HG03571 (cell line): ENCODE data around the gene ATP5F1B.
"Not testable (repeated sequence)": the region's sequence is repeated elsewhere in the genome, so short reads cannot be mapped to it uniquely, and the experiment has no call there.

Experiments
- ATAC-seq: cut with Tn5 transposase; IDR thresholded peaks from one replicate; pipeline ENCODE4 v1.9.1; 2021; ENCODE audit not compliant: unreplicated experiment

The ATP5F1B gene

DNA sequence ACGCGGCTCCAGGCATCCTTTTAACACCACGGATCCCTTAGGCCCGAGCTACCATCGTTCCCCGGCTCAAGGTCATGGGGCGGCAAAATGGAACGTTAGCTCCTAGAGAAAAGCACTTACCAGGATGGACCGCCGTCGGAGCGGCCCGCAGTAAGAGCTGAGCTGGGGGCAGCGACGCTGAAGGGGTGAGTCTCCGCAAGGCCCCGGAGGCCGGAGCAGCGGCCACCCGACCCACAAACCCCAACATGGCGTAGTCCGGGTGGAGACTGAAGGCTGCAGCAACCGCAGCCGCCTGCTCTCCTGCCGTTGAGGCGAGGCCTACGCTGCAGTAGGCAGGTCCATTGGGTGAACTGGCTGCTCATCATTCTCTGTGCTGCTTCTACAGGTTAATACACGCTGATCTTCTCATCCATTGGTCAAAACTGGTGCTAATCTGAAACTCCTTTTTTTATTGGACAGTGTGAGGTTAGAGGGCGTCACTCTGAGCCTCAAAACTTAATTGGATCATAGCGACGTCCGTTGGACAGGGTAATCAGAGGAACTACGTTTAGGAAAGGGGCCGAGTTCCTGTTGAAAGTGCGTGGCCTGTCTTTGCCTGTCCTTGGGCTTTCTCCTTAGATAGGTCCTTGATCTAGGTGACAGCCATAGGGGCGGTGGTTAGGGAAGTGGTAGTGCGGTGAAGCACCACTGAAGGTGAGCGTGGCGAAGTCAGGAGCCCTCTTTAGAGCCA lies at the start of gene ATP5F1B:
Gene ATP5F1B, minus strand, starts transcription at position 268 of the 730 bp plus-strand sequence. Its CDS starts 21 bp downstream, at position 247.
- ATAC-seq = peak; percentile 99

DNA sequence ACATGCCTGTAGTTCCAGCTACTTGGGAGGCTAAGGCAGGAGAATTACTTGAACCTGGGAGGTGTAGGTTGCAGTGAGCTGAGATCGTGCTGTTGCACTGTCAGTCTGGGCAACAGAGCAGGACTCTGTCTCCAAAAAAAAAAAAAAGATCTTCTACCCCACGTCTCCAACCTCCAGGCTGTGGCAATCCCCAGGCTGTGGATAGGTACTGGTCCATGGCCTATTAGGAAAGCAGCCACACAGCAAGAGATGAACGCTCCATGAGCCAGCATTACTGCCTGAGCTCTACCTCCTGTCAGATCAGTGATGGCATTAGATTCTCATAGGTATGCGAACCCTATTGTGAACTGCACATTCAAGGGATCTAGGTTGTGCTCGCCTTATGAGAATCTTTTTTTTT lies 48.4 kb upstream of the ATP5F1B start:
- ATAC-seq = no peak

DNA sequence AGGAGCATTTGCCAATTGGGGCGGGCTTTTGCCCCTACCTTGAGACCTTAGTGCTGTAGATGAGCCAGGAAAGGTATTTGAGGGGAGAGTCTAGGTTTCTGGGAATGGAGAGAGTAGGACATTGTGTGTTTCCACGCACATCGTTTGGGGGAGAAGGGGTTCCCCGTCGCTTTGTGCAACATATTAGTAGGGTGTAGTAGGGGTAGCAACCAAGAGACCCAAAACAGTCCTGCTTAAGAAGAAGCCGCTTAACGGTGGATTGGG lies 43.0 kb upstream of the ATP5F1B start:
- ATAC-seq = no peak

DNA sequence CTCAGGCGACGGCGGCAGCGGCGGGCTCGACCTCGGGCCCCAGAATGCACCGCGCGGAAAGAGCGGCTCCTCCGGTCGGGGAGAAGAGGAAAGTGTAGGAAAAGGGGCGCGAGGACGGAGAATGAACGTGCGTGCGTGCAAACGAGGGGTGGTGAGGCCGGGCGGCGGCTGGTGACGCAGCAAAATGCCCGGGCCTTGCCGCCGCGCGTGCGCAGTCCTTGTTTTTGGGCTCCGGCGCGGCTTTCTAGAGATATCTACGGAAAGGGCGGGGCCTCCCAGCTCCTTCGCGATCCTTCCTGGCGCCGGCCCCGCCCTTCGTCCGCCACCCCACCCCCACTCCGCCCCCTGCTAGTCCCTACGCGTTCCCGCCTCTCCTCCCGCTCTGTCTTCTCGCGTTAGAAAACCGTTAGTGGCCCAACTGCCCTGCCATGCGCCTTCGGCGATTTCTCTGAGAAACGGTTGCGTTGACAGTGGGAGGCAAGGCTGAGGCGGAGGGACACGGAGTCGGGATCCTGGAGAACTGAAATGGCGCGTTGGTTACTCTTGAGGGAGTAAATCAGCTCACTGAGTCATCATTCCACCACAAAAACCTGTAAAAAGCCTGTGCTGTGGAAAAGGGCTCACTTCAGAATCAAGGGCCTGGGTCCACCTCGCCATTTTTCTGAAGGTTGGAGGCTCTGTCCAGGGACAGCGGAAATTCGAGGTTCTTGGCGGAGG lies 42.5 kb upstream of the ATP5F1B start, which contains the start of gene PTGES3:
Gene PTGES3, minus strand, starts transcription at position 156 of the 717 bp plus-strand sequence. CDS start 285 bp downstream, outside the sequence.
- ATAC-seq = peak; percentile 64

DNA sequence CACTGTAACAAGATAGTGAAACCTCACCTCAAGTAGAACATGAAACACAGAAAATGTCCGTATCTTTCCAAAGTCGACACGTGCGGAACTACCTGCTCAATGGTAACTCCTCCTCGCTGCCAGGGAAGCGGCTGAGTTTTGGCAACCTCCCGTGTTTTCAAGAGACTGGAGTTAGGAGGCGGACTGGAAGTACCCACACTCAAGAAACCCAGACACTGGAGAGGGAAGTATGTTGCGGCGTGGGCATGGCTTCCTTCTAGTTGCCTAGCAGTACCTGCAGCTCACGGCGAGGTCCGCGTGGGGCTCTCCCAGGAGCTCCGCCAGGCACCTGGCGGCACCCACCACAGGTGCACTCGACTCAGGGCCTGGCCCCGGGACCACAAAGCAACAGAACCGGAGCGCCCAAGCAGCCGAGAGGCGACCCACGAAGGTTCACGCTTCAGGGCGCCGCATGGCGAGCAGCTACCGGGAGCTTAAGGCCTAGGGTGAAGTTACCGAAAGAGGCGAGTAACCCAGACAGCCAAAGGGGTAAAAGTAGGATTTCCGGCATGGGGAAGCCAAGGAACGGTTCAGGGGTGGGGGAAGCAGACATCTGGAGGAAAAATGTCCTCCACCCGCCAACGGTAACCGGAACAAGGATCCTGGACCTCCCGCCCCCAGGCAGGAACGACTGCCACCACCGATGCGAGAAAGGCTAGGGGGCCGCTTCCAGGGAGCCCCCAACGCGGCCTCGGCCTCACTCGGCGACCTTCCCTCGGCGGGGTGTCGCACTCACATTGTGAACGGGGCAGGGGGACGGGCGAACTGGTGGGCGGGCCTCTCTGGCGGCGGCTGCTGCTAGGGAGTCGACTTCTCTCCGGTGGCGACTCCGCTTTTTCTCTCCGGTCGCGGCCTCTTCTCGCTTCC lies 41.7 kb upstream of the ATP5F1B start:
- peak; percentile 20 for ATAC-seq

DNA sequence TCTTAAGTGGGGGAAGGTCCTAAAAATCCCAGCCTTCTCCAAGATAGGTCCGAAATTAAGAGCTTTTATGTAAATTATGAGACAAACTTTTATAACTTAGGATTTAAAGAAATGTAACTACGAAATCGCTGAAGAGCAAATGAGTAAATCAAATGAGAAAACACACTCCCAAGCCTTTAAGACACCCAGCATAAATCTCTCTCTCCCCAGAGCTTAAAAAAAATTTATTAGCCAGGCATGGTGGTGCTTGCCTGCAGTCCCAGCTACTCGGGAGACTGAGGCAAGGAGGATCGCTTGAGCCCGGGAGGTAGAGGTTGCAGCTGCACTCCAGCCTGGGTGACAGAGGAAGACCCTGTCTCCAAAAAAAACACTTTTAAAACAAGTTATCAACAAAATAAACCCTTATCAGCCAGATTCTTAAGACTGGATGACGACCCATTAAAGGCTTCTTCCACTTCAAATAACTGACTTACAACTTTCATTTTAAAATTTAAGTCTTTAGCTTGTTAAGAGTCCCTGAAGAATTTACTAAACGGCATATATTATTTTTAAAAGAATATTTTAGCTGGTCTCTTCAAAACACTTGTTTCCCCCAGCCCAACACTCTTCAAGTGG lies 39.1 kb upstream of the ATP5F1B start:
- no peak for ATAC-seq

DNA sequence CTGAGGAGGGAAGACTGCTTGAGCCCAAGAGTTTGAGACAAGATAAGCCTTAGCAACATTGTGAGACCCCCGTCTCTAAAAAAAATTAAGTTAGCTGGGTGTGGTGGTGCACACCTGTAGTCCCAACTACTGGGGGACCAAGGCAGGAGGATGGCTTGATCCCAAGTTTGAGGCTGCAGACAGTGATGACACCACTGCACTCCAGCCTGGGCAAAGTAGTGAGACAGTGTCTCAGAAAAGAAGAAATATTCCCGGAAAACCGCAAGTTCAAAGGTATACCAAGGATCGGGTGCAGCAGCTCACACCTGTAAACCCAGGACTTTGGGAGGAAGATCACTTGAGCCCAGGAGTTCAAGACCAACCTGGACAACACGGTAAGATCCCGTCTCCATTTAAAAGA lies 36.5 kb upstream of the ATP5F1B start:
- no peak for ATAC-seq

DNA sequence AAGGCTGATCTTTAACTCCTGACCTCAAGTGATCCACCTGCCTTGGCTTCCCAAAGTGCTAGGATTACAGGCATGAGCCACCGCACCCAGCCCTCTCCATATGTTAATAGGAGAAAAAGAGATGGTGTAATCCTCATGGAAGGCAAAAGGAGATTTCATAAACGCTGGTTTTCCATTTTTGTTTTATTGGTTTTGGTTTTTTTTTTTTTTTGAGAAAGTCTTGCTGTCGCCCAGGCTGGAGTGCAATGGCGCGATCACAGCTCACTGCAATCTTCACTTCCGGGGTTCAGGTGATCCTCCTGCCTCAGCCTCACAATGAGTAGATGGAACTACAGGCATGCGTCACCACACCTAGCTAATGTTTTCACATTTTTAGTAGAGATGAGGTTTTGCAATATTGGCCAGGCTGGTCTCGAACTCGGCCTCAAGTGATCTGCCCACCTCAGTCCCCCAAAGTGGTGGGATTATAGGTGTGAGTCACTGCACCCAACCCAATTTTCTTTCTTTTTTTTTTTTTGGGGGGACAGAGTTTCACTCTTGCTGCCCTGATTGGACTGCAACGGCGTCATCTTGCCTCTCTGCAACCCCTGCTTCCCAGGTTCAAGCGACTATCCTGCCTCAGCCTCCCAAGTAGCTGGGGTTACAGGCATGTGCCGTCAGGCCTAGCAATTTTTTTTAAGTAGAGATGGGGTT lies 34.2 kb upstream of the ATP5F1B start:
- ATAC-seq = no peak

DNA sequence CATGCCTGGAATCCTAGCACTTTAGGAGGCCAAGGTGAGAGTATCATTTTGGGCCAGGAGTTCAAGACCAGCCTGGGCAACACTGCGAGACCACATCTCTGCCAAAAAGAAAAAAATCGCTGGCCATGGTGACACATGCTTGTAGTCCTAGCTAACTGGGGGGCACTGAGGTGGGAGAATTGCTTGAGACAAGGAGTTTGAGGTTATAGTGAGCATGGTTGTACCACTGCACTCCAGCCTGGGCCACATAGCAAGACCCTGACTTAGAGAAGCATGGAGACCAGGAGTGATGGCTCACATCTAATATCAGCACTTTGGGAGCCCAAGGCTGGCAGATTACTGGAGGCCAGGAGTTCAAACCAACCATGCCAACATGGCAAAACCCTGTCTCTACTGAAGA lies 33.1 kb upstream of the ATP5F1B start:
- ATAC-seq = no peak

DNA sequence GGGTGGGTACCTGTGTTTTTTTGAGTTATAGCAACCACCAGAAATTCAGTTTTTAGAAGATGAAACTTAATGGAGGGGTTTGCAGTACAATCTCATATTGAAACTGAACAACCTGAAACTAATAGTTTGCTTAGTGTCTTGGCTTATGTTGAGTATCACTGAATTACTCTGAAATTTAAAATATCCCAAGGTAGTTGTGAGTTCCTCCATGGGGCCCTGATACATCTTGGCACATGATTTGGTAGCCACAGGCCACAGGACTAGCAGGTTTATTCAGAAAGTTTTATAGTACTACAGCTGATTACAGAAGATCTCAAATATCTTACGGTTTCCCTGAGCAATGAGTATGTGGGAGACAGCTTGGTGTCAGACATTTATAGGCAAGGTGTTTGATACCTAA lies 31.9 kb upstream of the ATP5F1B start:
- peak; percentile 52 for ATAC-seq

DNA sequence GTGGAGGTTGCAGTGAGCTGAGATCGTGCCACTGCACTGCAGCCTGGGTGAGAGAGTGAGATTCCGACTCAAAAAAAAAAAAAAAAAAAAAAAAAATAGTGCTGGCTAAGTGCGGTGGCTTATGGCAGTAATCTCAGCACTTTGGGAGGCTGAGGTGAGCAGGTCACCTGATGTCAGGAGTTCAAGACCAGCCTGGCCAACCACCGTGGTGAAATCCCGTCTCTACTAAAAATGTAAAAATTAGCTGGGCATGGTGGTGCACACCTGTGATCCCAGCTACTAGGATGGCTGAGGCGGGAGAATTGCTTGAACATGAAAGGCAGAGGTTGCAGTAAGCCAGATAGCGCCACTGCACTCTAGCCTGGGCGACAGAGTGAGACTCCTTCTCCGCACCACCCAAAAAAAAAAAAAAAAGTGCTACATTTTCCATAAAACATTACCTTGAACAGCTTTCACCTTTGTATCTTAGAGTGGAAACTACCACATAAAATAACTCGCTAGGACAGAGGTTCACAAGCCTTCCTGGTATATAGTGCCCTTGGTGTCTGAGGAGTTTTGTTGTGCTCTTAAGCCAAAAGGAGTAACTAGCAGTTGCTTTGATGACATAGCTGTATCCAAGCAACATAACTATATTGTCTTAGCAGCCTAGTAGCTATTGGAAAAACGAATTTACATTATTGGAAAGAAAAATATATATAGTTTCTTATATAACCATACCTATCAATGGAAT lies 31.2 kb upstream of the ATP5F1B start:
- peak; percentile 15 for ATAC-seq

DNA sequence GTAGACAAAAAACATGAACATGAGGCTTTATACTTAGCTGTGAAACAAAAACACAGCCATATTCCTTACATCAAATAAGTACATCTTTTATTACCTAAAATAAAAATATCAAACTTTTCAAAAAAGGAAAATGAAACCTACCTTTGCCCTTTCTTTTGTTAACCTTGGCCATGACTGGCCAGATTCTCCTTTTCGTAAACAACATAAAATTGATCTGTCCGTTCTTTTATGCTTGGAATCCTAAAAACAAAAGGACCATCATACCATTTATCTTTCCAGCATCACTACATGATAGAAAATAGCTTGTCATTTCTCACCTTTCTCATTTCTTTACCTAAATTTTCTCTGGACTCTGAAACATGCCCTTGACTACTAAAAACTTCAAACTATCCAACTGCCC lies 25.8 kb upstream of the ATP5F1B start:
- no peak for ATAC-seq

DNA sequence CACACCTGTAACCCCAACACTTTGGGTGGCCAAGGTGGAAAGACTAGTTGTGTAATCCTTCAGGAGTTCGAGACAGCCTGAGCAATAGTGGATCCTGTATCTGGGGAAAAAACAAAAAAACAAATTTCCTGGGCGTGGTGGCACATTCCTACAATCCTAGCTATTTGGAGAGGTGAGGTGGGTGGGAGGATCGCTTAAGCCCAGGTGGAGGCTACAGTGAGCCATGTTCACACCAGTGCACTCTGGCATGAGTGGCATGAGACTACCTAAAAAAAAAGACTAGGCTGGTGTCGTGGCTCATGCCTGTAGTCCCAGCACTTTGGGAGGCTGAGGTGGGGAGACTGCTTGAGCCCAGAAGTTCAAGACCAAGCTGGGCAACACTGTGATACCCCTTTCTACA lies 25.1 kb upstream of the ATP5F1B start:
- no peak for ATAC-seq

DNA sequence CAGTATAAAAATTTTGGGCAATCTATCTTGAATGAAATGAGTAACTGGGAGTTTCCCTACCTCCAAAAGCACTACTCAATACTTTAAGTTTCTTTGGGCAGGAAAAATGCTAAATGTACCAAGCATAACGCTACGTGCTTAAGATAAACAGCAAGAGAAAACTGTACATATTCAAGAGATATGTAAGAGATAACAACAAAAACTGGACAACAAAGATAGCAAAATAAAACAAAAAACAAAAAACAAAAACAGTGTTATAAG lies 22.3 kb upstream of the ATP5F1B start:
- no peak for ATAC-seq

DNA sequence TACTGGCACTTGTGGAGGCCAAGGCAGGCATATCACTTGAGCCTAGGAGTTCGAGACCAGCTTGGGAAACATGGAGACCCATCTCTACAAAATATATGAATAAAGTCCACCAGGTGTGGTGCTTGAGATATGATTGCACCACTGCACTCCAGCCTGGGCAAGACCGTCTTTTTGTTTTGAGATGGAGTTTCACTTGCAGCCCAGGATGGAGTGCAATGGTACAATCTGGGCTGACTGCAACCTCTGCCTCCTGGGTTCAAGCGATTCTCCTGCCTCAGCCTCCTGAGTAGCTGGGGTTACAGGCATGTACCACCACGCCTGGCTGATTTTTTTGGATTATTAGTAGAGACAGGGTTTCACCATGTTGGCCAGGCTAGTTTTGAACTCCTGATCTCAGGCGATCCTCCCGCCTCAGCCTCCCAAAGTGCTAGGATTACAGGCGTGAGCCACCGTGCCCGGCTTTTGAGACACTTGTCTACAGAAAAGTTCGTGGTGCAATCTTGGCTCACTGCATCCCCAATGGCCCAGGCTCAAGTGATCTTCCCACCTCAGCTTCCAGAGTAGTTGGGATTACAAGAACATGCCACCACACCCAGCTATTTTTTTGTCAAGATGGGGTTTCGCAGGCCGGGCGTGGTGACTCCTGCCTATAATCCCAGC lies 16.3 kb upstream of the ATP5F1B start:
- no peak for ATAC-seq

DNA sequence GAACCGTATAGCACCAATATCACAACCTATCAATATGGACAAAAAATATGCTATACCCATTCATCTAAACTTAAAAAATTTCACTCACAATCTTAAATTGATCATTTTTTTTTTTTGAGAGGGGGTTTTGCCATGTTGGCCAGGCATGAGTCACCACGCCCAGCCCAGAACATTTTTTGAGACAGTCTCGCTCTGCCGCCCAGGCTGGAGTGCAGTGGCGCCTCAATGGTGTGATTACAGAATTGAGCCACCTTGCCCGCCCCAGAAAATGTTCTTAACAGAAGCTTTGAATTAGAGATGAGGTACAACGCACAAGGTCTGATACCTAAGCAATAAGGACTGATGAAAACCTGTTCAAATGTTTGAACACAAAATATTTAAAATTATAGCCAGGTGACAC lies 15.8 kb upstream of the ATP5F1B start:
- no peak for ATAC-seq

DNA sequence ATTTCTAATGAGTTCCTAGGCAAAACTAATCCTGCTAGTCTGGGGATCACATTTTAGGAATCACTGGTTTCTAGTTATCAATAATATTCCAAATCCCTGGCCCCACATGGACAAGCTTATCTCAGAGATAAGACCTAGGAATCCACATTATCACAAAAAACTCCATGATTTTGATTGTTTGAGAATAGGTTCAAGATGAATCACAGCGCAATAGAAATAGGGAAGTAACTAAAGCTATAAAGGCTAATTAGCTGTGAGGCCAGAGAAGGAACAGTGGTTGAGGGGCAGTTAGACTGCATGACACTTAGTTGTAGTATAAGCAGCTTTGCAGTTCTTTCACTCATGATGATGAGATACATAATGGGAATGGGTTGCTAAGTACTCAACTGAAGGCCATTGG lies 13.1 kb upstream of the ATP5F1B start:
- ATAC-seq = no peak

DNA sequence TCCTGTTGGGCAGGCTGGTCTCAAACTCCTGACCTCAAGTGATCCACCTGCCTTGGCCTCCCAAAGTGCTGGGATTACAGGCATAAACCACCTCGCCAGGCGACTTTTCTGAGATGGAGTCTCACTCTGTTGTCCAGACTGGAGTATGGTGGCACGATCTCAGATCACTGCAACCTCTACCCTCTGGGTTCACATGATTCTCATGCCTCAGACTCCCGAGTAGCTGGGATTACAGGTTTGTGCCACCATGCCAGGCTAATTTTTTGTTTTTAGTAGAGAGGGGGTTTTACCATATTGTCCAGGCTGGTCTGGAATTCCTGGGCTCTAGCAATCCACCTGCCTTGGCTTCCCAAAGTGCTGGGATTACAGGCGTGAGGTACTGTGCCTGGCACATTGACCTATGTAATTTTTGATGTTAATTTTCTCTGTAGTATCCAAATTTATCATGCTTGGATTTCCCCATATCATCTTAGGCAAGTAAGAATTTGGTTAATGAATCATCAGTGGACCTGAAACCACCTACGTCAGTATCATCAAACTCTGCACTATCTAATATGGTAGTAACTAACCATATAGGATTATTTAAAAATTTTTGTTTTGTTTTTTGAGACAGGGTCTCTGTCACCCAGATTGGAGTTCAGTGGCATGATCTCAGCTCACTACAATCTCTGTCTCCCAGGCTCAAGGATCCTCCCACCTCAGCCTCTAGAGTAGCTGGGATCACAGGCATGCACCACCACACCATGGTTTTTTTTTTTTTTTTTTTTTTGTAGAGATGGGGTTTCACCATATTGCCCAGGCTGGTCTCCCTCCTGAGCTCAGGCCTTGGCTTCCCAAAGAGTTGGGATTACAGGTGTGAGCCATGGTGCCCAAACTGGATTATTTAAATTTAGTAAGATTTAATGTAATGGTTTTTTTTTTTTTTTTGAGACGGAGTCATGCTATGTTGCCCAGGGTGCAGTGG lies 11.9 kb upstream of the ATP5F1B start:
- peak; percentile 53 for ATAC-seq

DNA sequence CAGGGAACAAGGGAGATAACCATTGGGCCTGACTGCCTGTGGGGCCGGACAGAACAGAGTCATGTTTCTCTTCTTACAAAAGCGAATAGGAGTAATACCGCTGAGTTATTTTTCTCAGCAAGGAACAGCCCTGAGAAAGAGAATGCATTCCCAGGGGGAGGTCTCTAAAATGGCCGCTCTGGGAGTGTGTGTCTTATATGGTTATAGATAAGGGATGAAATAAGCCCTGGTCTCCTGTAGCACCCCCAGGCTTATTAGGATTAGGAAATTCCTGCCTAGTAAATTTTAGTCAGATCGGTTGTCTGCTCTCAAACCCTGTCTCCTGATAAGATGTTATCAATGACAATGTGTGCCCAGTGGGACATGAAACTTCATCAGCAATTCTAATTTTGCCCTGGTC lies 8.0 kb upstream of the ATP5F1B start:
- ATAC-seq = not testable (repeated sequence)
